MCF 10A (cell line): ENCODE measurements around the gene OR5AC2. TPM values are rescaled to one million over a fixed set of nuclear protein-coding genes. Genes with fewer than 3 reads are reported as not detected.

Source experiments
- Bru-seq: library from RNA; stranded (reverse); fragments of 400-500 nt; gene quantifications from one replicate; lab custom pipeline; 2021; lab: Mats Ljungman, UMichigan
- BruChase-seq, 2 experiments: library from RNA; stranded (reverse); fragments of 400-500 nt; gene quantifications; one replicate each; lab custom pipeline; 2021; lab: Mats Ljungman, UMichigan
- BruUV-seq: library from RNA; stranded (reverse); fragments of 400-500 nt; replicated peaks from 2 replicates; lab custom pipeline; 2021; lab: Mats Ljungman, UMichigan
- CTCF ChIA-PET: fragments of 300-600 bp; sonication (Branson Sonifier 250); formaldehyde crosslinking; extraction: SDS; loops from one replicate; lab custom pipeline; 2021; ENCODE audit warnings: antibody characterized with exemption, inconsistent platforms; lab: Yijun Ruan, JAX
- POLR2A ChIA-PET: fragments of 300-600, 350-650 bp; sonication (Branson Sonifier 250); formaldehyde crosslinking; extraction: SDS; loops from one replicate; lab custom pipeline; 2020; ENCODE audit warnings: antibody characterized with exemption, inconsistent platforms; lab: Yijun Ruan, JAX
- DNase-seq: peaks from one replicate; pipeline ENCODE4 v3.0.0-alpha.2; 2018; ENCODE audit not compliant: unreplicated experiment
- H3K27ac Mint-ChIP-seq: one replicate; pipeline ENCODE4 v1.8.0; 2022; ENCODE audit warnings: mild to moderate bottlenecking, low read depth, mixed read lengths; ENCODE audit not compliant: unreplicated experiment
- H3K27me3 Mint-ChIP-seq: one replicate; pipeline ENCODE4 v1.8.0; 2022; ENCODE audit warnings: mixed read lengths; ENCODE audit not compliant: insufficient read depth, unreplicated experiment
- H3K36me3 Mint-ChIP-seq: one replicate; pipeline ENCODE4 v1.8.0; 2022; ENCODE audit warnings: mild to moderate bottlenecking, moderate library complexity, mixed read lengths; ENCODE audit not compliant: insufficient read depth, unreplicated experiment
- H3K4me1 Mint-ChIP-seq: one replicate; pipeline ENCODE4 v1.8.0; 2022; ENCODE audit warnings: mixed read lengths; ENCODE audit not compliant: insufficient read depth, unreplicated experiment
- H3K4me3 Mint-ChIP-seq: one replicate; pipeline ENCODE4 v1.8.0; 2022; ENCODE audit warnings: mild to moderate bottlenecking, moderate library complexity, mixed read lengths; ENCODE audit not compliant: unreplicated experiment
- H3K9me3 Mint-ChIP-seq: one replicate; pipeline ENCODE4 v1.8.0; 2022; ENCODE audit warnings: mixed read lengths; ENCODE audit not compliant: unreplicated experiment
- intact Hi-C: fragments of 100-400 bp; cut with micrococcal nuclease; formaldehyde crosslinking; loops from 2 replicates; pipeline ENCODE4 v1.14.1; 2022
- long read RNA-seq: library from polyadenylated mRNA; stranded (forward); transcript quantifications from one replicate; pipeline ENCODE4 v2.0.0, GENCODE V29; 2022
- total RNA-seq: library from RNA; stranded (reverse); gene quantifications from 2 replicates; pipeline ENCODE4 v1.2.3, GENCODE V29; 2022
- TF ChIP-seq, protein P1 (sequence below): fragments of 200-600 bp; IDR thresholded peaks from one replicate; pipeline ENCODE4 v1.8.0; 2022; ENCODE audit warnings: antibody characterized with exemption, mild to moderate bottlenecking; ENCODE audit not compliant: unreplicated experiment

Gene OR5AC2, protein sequence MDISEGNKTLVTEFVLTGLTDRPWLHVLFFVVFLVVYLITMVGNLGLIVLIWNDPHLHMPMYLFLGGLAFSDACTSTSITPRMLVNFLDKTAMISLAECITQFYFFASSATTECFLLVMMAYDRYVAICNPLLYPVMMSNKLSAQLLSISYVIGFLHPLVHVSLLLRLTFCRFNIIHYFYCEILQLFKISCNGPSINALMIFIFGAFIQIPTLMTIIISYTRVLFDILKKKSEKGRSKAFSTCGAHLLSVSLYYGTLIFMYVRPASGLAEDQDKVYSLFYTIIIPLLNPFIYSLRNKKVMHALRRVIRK
- total RNA-seq (not detected in 2 replicates), Bru-seq, nascent RNA (not detected), BruChase-seq, experiment 1, labeled RNA remaining after a 6-hour chase (not detected), BruChase-seq, experiment 2, labeled RNA remaining after a 2-hour chase (not detected)
- long read RNA-seq = 0 reads

DNA sequence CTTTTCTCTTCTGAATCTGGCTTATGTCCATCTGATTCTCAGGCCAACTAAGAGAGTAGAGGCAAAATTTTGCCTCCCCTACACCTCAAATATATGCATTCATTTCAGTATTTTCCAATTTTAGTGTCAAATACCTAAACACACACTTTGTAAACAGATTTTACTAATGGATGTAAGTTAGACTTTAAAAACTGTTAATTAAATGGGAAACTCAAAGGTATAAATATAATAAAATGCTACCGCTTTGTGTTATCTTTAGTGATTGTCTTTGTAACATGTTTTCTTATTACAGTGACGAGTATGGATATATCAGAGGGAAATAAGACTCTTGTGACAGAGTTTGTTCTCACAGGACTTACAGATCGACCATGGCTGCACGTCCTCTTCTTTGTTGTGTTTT lies at the start of gene OR5AC2:
Gene OR5AC2 (plus strand): TSS at position 301 of the 400 bp plus-strand sequence. CDS start 0 bp downstream, at position 301.
- no peak within 1 kb of the TSS for H3K4me3 Mint-ChIP-seq
- H3K27ac Mint-ChIP-seq = no peak within 1 kb of the TSS
- intact Hi-C loops = no loop called here
- H3K9me3 Mint-ChIP-seq = no peaks in the 10 kb centered on the region
- no peak for DNase-seq
- H3K27me3 Mint-ChIP-seq = peaks cover 57% of the 10 kb centered on the region
- TF ChIP-seq, protein P1, sequence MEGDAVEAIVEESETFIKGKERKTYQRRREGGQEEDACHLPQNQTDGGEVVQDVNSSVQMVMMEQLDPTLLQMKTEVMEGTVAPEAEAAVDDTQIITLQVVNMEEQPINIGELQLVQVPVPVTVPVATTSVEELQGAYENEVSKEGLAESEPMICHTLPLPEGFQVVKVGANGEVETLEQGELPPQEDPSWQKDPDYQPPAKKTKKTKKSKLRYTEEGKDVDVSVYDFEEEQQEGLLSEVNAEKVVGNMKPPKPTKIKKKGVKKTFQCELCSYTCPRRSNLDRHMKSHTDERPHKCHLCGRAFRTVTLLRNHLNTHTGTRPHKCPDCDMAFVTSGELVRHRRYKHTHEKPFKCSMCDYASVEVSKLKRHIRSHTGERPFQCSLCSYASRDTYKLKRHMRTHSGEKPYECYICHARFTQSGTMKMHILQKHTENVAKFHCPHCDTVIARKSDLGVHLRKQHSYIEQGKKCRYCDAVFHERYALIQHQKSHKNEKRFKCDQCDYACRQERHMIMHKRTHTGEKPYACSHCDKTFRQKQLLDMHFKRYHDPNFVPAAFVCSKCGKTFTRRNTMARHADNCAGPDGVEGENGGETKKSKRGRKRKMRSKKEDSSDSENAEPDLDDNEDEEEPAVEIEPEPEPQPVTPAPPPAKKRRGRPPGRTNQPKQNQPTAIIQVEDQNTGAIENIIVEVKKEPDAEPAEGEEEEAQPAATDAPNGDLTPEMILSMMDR = no peak
- no peaks in the 10 kb centered on the region for H3K36me3 Mint-ChIP-seq
- ChIA-PET CTCF (no interaction called here), POLR2A (no interaction called here)
- BruUV-seq = no TSS peak
- no peaks in the 10 kb centered on the region for H3K4me1 Mint-ChIP-seq

DNA sequence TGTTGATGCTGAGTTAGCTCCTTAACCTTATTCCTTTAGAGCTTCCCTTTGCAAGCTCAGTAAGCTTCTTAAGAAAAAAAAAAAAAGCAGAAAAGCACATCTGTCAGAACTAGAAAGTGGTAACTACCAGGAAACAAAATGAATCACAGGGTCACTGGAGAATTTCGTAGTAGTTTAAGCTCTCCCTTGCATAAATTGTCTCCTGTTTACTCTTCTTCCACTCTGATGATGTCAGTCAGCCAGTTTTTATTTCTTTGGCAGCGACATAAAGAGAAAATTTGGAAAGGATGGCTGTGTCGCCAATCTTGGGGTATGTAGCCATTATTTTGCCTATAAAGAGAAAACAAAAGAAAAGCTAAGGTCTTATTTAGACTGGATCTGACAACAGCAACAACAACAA lies 48.7 kb upstream of the OR5AC2 start:
- Mint-ChIP-seq H3K27ac (no peak overlapping the region), H3K9me3 (no peaks in the 10 kb centered on the region), H3K4me3 (no peak overlapping the region), H3K27me3 (peaks cover 70% of the 10 kb centered on the region), H3K4me1 (no peaks in the 10 kb centered on the region), H3K36me3 (no peaks in the 10 kb centered on the region)
- ChIA-PET POLR2A (interaction anchor here (0.6 to 1.1 kb wide), 4 partner anchors 11 to 775 kb away, joined by 3 read pairs; no protein-coding TSS in a partner anchor), CTCF (interaction anchor here (0.6 to 5.4 kb wide), 36 partner anchors 10 to 792 kb away, joined by 3 to 82 read pairs (median 4); partner anchors contain the start of gene CPOX)
- intact Hi-C loops = loop anchor here (2.0 to 10.0 kb wide), 4 partner anchors 147 to 777 kb away; partner anchors contain the start of genes CLDND1 and CPOX
- TF ChIP-seq, protein P1 = no peak
- BruUV-seq = no TSS peak
- no peak for DNase-seq

DNA sequence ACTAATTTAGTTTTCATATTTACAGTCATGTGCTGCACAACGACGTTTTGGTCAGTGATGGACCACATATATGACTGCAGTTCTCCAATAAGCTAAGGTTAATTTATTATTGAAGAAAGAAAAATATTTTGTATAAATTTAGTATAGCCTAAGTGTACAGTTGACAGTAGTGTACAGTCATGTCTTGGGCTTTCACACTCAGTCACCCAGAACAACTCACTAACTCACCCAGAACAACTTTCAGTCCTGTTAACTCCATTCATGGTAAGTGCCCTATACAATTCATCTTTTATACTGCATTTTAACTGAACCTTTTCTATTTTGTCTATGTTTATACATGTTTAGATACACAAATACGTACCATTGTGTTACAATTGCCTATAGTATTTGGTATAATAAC lies 48.1 kb upstream of the OR5AC2 start:
- BruUV-seq = no TSS peak
- DNase-seq = no peak
- H3K27ac Mint-ChIP-seq = no peak overlapping the region
- TF ChIP-seq, protein P1 = no peak
- H3K36me3 Mint-ChIP-seq = no peaks in the 10 kb centered on the region
- H3K4me3 Mint-ChIP-seq = no peak overlapping the region
- H3K27me3 Mint-ChIP-seq = peaks cover 70% of the 10 kb centered on the region
- H3K4me1 Mint-ChIP-seq = no peaks in the 10 kb centered on the region
- POLR2A ChIA-PET = interaction anchor here (0.6 to 1.0 kb wide), 3 partner anchors 12 to 775 kb away, joined by 3 read pairs; no protein-coding TSS in a partner anchor
- no peaks in the 10 kb centered on the region for H3K9me3 Mint-ChIP-seq
- intact Hi-C loops = loop anchor here (1.0 to 10.0 kb wide), 7 partner anchors 146 to 776 kb away; partner anchors contain the start of genes CLDND1 and CPOX
- CTCF ChIA-PET = interaction anchor here (0.6 to 5.4 kb wide), 50 partner anchors 9 to 962 kb away, joined by 3 to 82 read pairs (median 3); partner anchors contain the start of gene CPOX
